NCI-H2107 treated with DMSO at 0.1 percent for 48 hours (cell line): ENCODE results near the gene GLYATL3.

Source experiments
- DNase-seq: peaks from one replicate; lab custom pipeline; 2025; ENCODE audit not compliant: unreplicated experiment; lab: John Stamatoyannopoulos, UW

GLYATL3 gene

GRCh38 chr6:49543087-49543858 lies 43.5 kb downstream of the GLYATL3 start:
- no peak for DNase-seq

GRCh38 chr6:49546331-49546730 lies 46.6 kb downstream of the GLYATL3 start:
- DNase-seq, result no peak

GRCh38 chr6:49548613-49549304 lies 49.0 kb downstream of the GLYATL3 start:
- no peak for DNase-seq

- DNase-seq, result no peak
Measured at GRCh38 chr6:49549691-49550491, 50.2 kb downstream of the GLYATL3 start.

- DNase-seq, result no peak
Measured at GRCh38 chr6:49550492-49551077, 50.9 kb downstream of the GLYATL3 start, which contains the start of gene C6orf141. C6orf141 (plus strand) TSS chr6:49550668; CDS start chr6:49550793, 125 bp downstream.

- no peak for DNase-seq
Measured at GRCh38 chr6:49551078-49551865, 51.5 kb downstream of the GLYATL3 start.

- no peak for DNase-seq
Measured at GRCh38 chr6:49551866-49552129, 52.1 kb downstream of the GLYATL3 start.

GRCh38 chr6:49552596-49552995 lies 52.9 kb downstream of the GLYATL3 start:
- no peak for DNase-seq

- DNase-seq, result no peak
Measured at GRCh38 chr6:49553384-49553783, 53.7 kb downstream of the GLYATL3 start.

GRCh38 chr6:49555951-49556350 lies 56.2 kb downstream of the GLYATL3 start:
- no peak for DNase-seq

- DNase-seq, result peak; percentile 40
Measured at GRCh38 chr6:49556429-49556837, 56.7 kb downstream of the GLYATL3 start.

GRCh38 chr6:49557177-49557576 lies 57.5 kb downstream of the GLYATL3 start:
- no peak for DNase-seq

- no peak for DNase-seq
Measured at GRCh38 chr6:49558238-49558637, 58.5 kb downstream of the GLYATL3 start.

GRCh38 chr6:49563006-49563886 lies 63.5 kb downstream of the GLYATL3 start:
- DNase-seq, result no peak

GRCh38 chr6:49564552-49564951 lies 64.8 kb downstream of the GLYATL3 start:
- no peak for DNase-seq

- no peak for DNase-seq
Measured at GRCh38 chr6:49565261-49565660, 65.5 kb downstream of the GLYATL3 start.

- DNase-seq, result no peak
Measured at GRCh38 chr6:49565855-49566254, 66.1 kb downstream of the GLYATL3 start.

- DNase-seq, result no peak
Measured at GRCh38 chr6:49570474-49571079, 70.9 kb downstream of the GLYATL3 start.

- no peak for DNase-seq
Measured at GRCh38 chr6:49576618-49577017, 76.9 kb downstream of the GLYATL3 start.
